NCI-H1048 (cell line): ENCODE data around the gene HMG20B.

Source experiments
- DNase-seq: peaks from one replicate; lab custom pipeline; 2025; lab: John Stamatoyannopoulos, UW

HMG20B gene

DNA sequence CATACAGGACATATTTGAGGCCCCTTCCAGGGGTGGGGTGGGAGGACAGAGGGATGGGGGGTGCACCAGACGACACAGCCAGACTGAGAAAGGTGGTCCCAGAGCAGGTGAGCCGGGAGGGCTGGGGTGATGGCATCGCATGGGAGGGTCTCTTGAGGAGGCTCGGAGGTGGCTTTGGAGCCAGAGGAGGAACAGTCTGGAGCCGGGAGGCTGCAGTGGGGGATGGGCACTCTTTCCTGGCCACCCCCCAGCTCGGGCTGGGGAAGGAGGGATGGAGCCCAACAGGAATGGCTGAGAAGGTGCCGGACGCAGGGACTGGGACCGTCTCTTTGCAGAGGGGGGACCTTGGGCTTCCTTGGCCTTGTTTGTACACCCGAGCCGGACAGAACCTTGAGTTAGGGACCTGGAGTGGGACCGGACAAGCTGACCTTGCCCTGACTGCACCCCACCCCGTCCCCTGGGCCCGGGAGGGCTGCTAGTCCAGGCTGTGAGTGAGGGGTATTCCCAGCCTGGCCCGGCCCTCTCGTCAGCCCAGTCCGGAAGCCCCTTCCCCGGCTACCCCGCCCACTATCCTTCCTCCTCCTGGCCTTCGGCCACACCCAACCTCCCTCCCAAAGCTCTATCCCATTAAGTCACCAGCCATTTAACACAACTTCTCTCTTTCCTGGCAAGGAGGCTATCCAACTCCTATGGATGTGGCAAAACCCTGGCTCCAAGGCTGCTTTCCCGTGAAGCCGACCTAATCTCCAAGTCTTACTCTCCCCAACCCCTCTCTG lies 34.7 kb downstream of the HMG20B start:
- no peak for DNase-seq

DNA sequence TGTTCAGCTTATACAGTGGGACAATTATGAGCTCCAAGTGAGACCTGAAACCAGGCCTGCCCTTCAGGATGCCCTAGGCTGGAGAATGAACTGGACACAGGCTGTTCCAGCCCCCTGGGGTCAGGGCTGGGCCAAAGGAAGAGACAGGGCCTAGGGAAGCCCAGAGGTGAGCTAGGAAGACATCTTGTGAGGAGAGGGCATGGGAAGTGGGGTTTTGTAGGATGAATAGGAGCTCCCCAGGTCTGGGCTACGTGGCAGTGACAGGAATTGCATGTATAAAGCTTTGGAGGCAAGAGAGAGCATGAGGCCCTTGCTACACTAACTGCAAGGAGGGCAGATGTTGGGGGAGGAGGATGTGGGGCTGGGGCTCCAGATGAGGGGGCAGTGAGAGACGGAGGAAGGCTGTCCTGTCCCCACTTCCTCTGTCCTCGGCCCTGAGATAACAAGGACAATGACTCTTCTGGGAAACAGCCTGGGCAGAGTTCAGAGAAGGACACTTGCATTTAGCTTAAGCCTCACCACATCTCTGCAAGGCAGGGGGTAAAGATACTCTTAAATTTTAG lies 35.4 kb downstream of the HMG20B start:
- DNase-seq = no peak

DNA sequence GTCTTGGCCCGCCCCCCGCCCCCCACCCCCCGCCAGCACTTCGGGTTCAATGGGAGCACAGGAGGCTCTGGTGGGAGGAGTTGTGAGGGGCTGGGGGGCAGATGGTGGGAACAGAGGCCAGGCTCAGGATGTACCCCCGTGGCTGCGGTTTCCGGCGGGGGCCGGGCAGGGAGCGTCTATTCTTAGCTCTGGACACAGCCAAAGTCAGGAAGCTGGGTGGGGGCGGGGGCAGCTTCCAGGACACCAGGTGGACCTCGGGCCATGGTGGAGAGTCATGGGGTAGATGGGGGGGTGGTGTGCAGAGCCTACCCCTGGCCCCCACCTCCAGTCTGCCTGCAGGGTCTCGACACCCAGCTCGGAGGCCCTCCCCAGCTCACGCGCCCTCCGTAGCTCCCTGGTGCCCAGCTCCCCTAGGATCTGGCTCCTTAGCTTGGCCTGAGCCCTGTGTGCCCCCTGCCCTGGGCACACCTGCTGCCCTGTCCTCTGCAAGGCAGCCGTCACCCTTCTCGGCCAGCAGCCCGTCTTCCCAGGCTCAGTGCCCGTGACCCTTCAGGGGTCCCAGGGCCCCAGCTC lies 36.1 kb downstream of the HMG20B start:
- DNase-seq = no peak

DNA sequence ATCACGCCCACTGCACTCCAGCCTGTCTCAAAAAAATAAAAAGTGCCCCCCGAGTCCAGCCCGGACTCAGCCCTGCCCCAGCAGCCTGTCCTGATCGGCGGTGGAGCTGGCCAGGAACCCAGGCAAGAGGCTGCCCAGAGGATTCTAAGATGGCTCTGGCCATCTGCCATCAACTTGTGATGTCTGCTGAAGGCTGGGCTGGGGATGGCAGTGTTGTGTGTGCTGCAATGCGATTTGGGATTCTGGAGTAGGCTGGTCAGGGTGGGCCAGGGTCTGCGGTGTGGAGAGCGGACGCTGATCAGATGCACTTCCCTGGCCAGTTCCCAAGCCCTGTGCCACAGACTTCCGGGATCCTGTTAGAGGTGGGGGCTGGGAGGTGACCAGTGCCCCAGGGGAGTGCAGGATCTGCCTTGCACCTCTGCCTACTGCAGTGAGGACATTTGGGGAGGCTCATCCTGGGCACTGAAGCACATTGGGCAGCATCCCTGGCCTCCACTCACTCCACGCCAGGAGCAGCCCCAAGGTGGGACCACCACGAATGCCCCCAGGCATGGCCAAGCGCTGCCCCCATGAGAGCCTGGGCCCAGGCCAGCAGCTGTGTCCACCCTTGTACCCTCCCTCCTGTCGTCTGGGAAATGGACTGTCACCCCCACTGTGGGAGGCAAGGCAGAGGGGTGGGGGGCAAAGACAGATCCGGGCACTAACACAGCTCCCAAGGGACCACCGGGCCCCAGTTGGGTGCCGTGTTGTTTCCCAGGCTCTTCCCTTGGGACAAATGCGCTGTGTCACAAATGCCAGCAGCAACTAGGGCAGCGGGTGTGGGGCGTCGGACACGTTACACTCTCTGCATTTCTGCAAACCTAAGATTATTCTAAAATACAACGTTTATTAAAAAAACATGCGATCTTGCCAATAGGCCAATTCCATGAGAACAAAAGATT lies 37.3 kb downstream of the HMG20B start:
- DNase-seq = no peak

- DNase-seq = no peak
These were observed 38.3 kb downstream of the HMG20B start for GRCh38 chr19:3610745-3611717.

- no peak for DNase-seq
These were observed 39.1 kb downstream of the HMG20B start for GRCh38 chr19:3611841-3612240.

- no peak for DNase-seq
These were observed 39.6 kb downstream of the HMG20B start for GRCh38 chr19:3612330-3612729.

DNA sequence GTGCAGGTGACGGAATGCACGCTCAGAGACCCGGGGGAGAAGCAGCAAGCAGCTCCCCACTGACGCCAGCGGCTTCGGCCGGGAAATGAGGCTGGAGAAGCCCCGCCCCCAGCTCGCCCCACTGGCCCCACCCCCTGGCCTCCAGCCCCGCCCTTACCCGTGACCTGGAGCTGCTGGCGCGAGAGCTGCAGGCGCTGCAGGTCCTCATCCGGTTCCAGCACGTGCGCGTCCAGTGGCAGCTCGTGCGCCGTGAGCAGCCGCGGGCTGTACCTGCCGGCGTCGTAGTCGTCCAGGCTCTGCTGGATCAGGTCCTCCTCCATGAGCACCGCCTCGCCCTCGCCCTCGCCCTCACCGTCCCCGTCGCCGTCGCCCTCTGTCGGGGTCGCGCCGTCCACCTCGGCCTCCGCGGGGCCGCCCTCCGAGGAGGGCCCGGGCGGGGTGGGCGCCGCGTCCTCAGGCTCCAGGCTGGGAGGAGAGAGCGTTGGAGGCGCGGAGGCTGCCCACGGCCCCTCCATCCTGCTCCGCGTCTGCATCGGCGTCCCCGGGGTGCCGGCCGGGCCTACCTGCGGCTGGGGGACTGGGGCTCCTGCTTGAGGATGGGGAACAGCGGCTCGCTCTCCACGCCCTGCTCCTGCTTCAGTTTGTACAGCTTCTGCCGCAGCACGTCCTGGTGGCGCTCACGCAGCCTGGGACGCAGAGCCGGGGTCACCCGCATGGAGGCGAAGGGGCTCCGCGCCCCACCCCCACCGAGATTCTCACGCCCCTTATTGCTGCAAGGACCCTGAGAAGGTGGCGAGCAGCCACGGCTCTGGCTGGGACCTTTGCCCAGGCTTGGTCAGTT lies 40.4 kb downstream of the HMG20B start:
- no peak for DNase-seq

DNA sequence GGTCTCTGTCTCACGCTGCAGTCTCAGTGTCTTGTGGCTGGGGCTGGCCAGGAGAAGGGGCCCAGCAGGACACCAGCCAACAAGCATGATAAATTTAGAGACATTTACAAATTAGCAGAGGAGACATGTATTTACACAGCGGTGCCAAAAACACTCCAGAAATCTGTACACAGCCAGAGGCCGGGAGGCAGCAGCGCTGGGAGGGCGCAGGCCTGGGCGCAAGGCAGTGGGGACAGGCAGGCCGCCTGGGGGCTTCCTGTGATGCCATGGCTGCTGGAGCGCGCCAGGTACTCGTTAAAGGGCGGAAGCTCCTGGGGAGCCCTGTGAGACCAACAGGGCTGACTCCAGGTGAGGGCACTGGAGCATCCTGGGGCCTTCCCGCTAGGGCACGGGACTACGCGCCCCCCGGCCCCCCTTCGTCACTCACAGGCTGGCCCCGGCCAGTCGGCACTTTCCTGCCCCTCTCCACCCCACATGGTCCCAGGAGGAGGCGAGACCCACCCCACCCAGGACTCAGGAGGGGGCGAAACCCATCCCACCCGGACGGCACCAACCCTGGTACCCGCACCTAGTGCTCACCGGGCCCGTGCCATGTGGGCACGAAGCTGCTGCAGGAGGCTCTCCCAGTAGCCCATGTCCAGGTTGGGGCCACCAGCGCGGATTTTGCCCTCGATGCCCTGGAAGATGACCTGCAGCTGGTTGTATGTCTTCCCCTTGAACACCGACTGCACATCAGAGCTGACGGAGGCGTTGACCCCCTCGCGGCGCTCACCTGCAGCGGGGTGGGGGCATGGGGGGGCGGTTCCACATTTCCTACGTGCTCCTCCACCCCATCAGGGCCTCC lies 41.3 kb downstream of the HMG20B start:
- no peak for DNase-seq

DNA sequence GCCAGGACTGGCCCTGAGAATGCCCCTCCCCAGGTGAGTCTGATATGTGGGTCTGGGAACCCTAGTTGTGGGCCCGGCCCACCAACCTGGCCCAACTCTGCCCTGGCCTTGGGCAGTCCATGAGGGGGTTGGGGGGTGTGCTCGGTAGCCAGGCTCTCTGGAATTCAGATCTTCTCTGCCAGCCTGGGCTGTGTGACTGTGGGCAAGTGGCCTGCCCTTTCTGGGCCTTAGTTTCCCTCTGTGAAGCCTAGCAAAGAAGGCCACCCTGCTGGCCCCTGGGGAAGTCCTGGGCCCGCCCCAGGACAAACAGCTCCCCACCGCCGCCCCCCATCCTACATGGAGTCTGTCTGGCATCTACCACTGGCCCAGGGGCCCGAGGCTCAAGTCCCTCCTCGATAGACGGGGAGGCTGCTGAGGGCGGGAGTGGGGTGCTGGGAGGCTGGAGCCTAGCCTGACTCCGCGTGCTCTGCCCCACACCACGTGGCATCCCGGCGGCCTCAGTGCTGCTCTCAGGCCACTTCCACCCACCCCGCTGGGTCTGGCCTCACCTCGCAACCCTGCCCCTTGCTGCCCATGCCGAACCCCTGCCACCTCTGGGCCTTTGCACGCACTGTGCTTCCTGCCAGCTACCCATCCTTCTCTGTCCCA lies 42.2 kb downstream of the HMG20B start:
- DNase-seq = no peak

- DNase-seq = no peak
These were observed 42.9 kb downstream of the HMG20B start for GRCh38 chr19:3615524-3616135.

GRCh38 chr19:3617463-3617862 lies 44.7 kb downstream of the HMG20B start:
- no peak for DNase-seq

- no peak for DNase-seq
These were observed 45.5 kb downstream of the HMG20B start for GRCh38 chr19:3618144-3618810.

- no peak for DNase-seq
These were observed 46.3 kb downstream of the HMG20B start for GRCh38 chr19:3618811-3619630.

DNA sequence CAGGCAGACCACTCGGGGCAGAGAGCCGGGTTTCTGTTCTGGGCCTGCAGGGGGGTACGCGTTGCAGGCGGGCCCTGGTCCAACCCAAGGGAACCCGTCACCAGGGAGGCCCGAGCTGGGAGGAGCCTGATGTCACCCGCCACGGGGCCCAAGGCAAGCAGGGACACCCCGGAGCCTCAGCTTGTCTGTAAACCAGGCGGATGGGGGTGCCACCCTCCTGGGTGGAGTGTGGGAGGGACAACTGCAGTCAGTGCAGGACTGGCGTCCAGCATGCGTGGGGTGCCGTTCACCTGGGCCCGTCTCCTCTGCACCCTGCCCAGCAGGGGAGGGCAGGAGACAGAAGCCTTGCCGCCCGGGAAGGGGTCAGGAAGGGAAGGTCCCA lies 46.9 kb downstream of the HMG20B start:
- DNase-seq = no peak

- DNase-seq = no peak
These were observed 47.5 kb downstream of the HMG20B start for GRCh38 chr19:3620145-3620816.
